Nephron progenitor cell (in vitro differentiated cells): ENCODE data around the gene VPS35L.
A peak's percentile ranks its signal among the peaks of the same experiment; 100 is the strongest.

Source experiments
- DNase-seq: peaks from one replicate; pipeline ENCODE4 v3.0.0; 2021
- H3K27ac Mint-ChIP-seq: 2 replicates; pipeline ENCODE4 v1.8.0; 2021; ENCODE audit warnings: mild to moderate bottlenecking, moderate library complexity, mixed read lengths
- H3K27me3 Mint-ChIP-seq: 2 replicates; pipeline ENCODE4 v1.8.0; 2021; ENCODE audit warnings: mild to moderate bottlenecking, low read depth, mixed read lengths; ENCODE audit not compliant: poor library complexity
- H3K36me3 Mint-ChIP-seq: 2 replicates; pipeline ENCODE4 v1.8.0; 2021; ENCODE audit warnings: low read depth, mixed read lengths
- H3K4me1 Mint-ChIP-seq: 2 replicates; pipeline ENCODE4 v1.8.0; 2021; ENCODE audit warnings: mixed read lengths
- H3K4me3 Mint-ChIP-seq: 2 replicates; pipeline ENCODE4 v1.8.0; 2021; ENCODE audit warnings: mild to moderate bottlenecking, moderate library complexity, mixed read lengths
- H3K9me3 Mint-ChIP-seq: 2 replicates; pipeline ENCODE4 v1.8.0; 2021; ENCODE audit warnings: mild to moderate bottlenecking, moderate library complexity, mixed read lengths
- TF ChIP-seq, protein P1 (sequence below): fragments of 200-600 bp; sonication (generic); IDR thresholded peaks from 2 replicates; pipeline ENCODE4 v1.5.0; 2021; ENCODE audit warnings: antibody characterized with exemption

The VPS35L gene

DNA sequence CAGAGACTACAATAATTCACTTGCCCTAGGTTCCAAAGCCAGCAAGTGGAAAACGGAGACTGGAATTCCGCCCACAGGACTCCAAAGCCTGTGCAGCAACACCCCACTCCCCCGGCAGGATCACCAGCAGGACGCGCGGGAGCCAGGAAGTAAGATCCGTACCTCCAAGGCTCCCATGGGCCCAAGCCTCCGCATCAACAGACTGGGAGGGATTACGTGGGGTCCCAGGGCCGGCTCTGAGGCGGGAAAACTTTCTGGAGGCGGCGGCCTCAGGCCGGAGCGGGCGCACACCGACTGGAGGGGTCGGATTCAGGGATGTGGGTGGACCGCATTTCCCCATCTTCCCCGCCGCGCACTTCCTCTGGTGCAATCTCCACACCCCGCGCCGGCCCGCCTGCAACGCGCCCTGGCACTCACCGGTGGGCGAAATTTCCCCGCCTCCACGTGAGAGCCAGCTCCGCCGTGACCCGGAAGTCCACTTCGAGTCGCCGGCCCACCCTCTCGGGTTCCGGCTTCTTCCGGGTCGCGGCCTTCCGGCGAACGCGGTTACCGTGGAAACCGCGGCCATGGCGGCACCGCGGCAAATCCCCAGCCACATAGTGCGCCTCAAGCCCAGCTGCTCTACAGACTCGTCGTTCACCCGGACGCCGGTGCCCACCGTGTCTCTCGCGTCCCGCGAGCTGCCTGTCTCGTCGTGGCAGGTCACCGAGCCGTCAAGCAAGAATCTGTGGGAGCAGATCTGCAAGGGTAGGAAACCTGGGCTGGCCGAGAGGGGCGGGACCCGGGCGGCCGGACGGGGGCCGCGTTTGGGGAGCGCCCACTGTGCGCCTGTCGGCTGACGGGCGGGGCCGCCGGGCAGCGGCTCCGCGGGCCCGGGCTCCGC is 162.5 kb downstream of the VPS35L start, which contains the start of the genes IQCK and KNOP1:
Gene IQCK, plus strand, starts transcription at position 531 of the 883 bp plus-strand sequence. Its CDS starts 36 bp downstream, at position 567.
Gene KNOP1, minus strand, starts transcription at position 487 of the 883 bp plus-strand sequence. CDS start 3,192 bp downstream, outside the sequence.
- DNase-seq, result peak; percentile 89
- peak within 1 kb of the TSS; percentile 96 for H3K27ac Mint-ChIP-seq
- TF ChIP-seq, protein P1, sequence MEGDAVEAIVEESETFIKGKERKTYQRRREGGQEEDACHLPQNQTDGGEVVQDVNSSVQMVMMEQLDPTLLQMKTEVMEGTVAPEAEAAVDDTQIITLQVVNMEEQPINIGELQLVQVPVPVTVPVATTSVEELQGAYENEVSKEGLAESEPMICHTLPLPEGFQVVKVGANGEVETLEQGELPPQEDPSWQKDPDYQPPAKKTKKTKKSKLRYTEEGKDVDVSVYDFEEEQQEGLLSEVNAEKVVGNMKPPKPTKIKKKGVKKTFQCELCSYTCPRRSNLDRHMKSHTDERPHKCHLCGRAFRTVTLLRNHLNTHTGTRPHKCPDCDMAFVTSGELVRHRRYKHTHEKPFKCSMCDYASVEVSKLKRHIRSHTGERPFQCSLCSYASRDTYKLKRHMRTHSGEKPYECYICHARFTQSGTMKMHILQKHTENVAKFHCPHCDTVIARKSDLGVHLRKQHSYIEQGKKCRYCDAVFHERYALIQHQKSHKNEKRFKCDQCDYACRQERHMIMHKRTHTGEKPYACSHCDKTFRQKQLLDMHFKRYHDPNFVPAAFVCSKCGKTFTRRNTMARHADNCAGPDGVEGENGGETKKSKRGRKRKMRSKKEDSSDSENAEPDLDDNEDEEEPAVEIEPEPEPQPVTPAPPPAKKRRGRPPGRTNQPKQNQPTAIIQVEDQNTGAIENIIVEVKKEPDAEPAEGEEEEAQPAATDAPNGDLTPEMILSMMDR, result no peak
- peaks cover 33% of the 10 kb centered on the region for H3K4me1 Mint-ChIP-seq
- H3K4me3 Mint-ChIP-seq, result peak within 1 kb of the TSS; percentile 96
- no peaks in the 10 kb centered on the region for H3K9me3 Mint-ChIP-seq
- H3K27me3 Mint-ChIP-seq, result no peaks in the 10 kb centered on the region
- H3K36me3 Mint-ChIP-seq, result peaks cover 20% of the 10 kb centered on the region

DNA sequence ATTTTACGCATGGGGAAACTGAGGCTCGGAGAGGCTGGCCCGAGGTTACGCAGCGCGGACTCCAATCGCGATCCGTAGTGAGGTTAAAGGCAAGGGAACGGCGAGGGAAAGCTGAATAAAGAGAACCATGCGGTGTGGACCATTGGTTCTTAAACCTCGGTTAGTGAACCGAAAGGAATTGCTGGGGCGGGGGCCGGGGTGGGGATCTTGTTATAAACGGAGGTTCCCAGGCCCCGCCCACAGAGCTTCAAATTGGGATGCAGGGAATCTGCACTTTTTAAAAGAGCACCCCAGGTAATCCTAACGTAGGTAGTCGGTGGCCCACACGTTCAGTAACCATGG is 163.1 kb downstream of the VPS35L start:
- H3K27ac Mint-ChIP-seq, result no peak overlapping the region
- H3K4me1 Mint-ChIP-seq, result peaks cover 33% of the 10 kb centered on the region
- no peaks in the 10 kb centered on the region for H3K9me3 Mint-ChIP-seq
- TF ChIP-seq, protein P1, result no peak
- H3K27me3 Mint-ChIP-seq, result no peaks in the 10 kb centered on the region
- peak; percentile 40 for DNase-seq
- H3K4me3 Mint-ChIP-seq, result peak overlapping the region; percentile 96
- peaks cover 15% of the 10 kb centered on the region for H3K36me3 Mint-ChIP-seq

DNA sequence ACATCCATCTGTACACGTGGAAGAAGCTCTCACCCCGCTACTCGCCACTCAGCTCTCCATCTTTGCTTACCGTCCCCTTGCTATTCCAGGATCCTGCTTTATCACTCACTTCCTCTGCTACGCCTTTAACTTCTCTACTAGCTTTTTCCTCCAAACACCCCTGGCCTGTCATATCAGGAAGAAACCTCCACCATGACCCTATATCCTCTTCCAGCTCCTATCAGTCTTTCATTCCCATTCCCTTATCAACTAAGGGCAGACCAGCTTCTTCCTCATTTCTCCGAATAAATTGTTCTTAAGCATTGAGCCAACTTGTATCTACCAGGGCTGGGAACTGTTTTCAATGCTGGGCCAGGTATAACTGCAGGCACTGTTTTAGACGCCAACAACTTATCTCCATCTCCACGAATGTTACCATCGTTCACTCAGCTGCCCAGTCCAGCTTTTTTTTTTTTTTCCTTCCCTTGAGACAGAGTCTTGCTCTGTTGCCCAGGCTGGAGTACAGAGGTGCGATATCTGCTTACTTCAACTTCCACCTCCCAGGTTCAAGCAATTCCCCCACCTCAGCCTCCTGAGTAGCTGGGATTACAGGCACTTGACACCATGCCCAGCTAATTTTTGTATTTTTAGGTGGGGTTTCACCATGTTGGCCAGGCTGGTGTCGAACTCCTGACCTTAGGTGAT is 166.9 kb downstream of the VPS35L start:
- DNase-seq, result no peak
- no peaks in the 10 kb centered on the region for H3K9me3 Mint-ChIP-seq
- no peak overlapping the region for H3K4me3 Mint-ChIP-seq
- H3K36me3 Mint-ChIP-seq, result peaks cover 6% of the 10 kb centered on the region
- H3K4me1 Mint-ChIP-seq, result peaks cover 14% of the 10 kb centered on the region
- TF ChIP-seq, protein P1, result no peak
- no peaks in the 10 kb centered on the region for H3K27me3 Mint-ChIP-seq
- no peak overlapping the region for H3K27ac Mint-ChIP-seq

DNA sequence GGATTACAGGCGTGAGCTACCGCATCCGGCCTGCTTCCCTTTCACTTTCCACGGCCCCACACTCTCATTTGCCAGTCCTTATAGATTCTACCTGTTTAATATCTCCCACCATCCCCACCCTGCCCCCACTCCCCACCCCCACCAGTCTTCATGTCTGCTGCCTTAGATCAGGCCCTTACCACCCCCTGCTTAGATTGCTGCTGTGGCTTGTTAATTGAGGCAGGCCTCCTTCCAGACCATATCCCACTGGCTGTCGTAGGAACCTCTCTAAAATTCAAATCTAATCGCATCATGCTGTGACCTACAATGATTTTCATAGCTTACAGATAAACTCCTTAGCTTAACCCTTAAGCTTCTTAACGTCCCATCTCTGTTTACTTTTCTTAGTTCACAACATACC is 167.5 kb downstream of the VPS35L start:
- TF ChIP-seq, protein P1, result no peak
- DNase-seq, result no peak
- Mint-ChIP-seq H3K27ac (no peak overlapping the region), H3K27me3 (no peaks in the 10 kb centered on the region), H3K4me1 (peaks cover 14% of the 10 kb centered on the region), H3K36me3 (peaks cover 6% of the 10 kb centered on the region), H3K9me3 (no peaks in the 10 kb centered on the region), H3K4me3 (no peak overlapping the region)

DNA sequence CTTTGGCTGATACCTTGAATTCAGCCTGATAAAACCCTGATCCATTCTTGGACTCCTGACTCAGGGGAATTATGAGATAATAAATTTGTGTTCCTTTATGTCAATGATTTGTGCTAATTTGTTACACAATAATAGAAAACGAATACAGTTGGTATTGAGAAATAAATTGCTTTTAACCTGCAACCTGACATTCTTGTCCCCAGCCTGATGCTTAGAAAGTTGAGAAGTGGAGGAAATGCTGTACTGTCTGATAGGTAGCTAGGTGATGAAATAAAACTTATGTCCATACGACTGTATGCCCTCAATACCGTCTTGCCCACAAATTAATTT is 173.1 kb downstream of the VPS35L start:
- no peak for DNase-seq
- Mint-ChIP-seq H3K4me3 (no peak overlapping the region), H3K27me3 (peaks cover 6% of the 10 kb centered on the region), H3K36me3 (peaks cover 45% of the 10 kb centered on the region), H3K27ac (no peak overlapping the region), H3K4me1 (no peaks in the 10 kb centered on the region), H3K9me3 (peaks cover 3% of the 10 kb centered on the region)
- TF ChIP-seq, protein P1, result no peak
